VCaP (cell line): Measurements from ENCODE around the gene WDR1.

Experiments
- H3K27ac ChIP-seq: fragments of 450-650 bp; 2 replicates; pipeline ENCODE4 v1.5.1; 2017
- CTCF ChIP-seq: fragments of 450-650 bp; conservative IDR thresholded peaks from 2 replicates; pipeline ENCODE4 v1.5.1; 2017; ENCODE audit warnings: mild to moderate bottlenecking, moderate library complexity

The WDR1 gene

GRCh38 chr4:10122236-10122932 lies 5.8 kb upstream of the WDR1 start:
- no peak for TF ChIP-seq CTCF
- no peak overlapping the region for H3K27ac ChIP-seq

GRCh38 chr4:10121568-10122208 lies 5.1 kb upstream of the WDR1 start:
- H3K27ac ChIP-seq: no peak overlapping the region
- TF ChIP-seq CTCF: no peak

- no peak for TF ChIP-seq CTCF
- H3K27ac ChIP-seq: no peak overlapping the region
These were observed 4.5 kb upstream of the WDR1 start for GRCh38 chr4:10120943-10121567.

- H3K27ac ChIP-seq: no peak overlapping the region
- no peak for TF ChIP-seq CTCF
These were observed 3.2 kb upstream of the WDR1 start for GRCh38 chr4:10119773-10120172.

GRCh38 chr4:10119278-10119677 lies 2.7 kb upstream of the WDR1 start:
- no peak for TF ChIP-seq CTCF
- H3K27ac ChIP-seq: no peak overlapping the region

- no peak for TF ChIP-seq CTCF
- H3K27ac ChIP-seq: no peak overlapping the region
These were observed 1.7 kb upstream of the WDR1 start for GRCh38 chr4:10118048-10119004.
